Nephron progenitor cell (in vitro differentiated cells): Measurements from ENCODE around the gene IL10RA.

Source experiments
- DNase-seq: peaks from one replicate; pipeline ENCODE4 v3.0.0; 2021
- H3K27ac Mint-ChIP-seq: 2 replicates; pipeline ENCODE4 v1.8.0; 2021; ENCODE audit warnings: mild to moderate bottlenecking, moderate library complexity, mixed read lengths
- H3K27me3 Mint-ChIP-seq: 2 replicates; pipeline ENCODE4 v1.8.0; 2021; ENCODE audit warnings: mild to moderate bottlenecking, low read depth, mixed read lengths; ENCODE audit not compliant: poor library complexity
- H3K36me3 Mint-ChIP-seq: 2 replicates; pipeline ENCODE4 v1.8.0; 2021; ENCODE audit warnings: low read depth, mixed read lengths
- H3K4me1 Mint-ChIP-seq: 2 replicates; pipeline ENCODE4 v1.8.0; 2021; ENCODE audit warnings: mixed read lengths
- H3K4me3 Mint-ChIP-seq: 2 replicates; pipeline ENCODE4 v1.8.0; 2021; ENCODE audit warnings: mild to moderate bottlenecking, moderate library complexity, mixed read lengths
- H3K9me3 Mint-ChIP-seq: 2 replicates; pipeline ENCODE4 v1.8.0; 2021; ENCODE audit warnings: mild to moderate bottlenecking, moderate library complexity, mixed read lengths
- TF ChIP-seq, protein P1 (sequence below): fragments of 200-600 bp; sonication (generic); IDR thresholded peaks from 2 replicates; pipeline ENCODE4 v1.5.0; 2021; ENCODE audit warnings: antibody characterized with exemption

Gene IL10RA

DNA sequence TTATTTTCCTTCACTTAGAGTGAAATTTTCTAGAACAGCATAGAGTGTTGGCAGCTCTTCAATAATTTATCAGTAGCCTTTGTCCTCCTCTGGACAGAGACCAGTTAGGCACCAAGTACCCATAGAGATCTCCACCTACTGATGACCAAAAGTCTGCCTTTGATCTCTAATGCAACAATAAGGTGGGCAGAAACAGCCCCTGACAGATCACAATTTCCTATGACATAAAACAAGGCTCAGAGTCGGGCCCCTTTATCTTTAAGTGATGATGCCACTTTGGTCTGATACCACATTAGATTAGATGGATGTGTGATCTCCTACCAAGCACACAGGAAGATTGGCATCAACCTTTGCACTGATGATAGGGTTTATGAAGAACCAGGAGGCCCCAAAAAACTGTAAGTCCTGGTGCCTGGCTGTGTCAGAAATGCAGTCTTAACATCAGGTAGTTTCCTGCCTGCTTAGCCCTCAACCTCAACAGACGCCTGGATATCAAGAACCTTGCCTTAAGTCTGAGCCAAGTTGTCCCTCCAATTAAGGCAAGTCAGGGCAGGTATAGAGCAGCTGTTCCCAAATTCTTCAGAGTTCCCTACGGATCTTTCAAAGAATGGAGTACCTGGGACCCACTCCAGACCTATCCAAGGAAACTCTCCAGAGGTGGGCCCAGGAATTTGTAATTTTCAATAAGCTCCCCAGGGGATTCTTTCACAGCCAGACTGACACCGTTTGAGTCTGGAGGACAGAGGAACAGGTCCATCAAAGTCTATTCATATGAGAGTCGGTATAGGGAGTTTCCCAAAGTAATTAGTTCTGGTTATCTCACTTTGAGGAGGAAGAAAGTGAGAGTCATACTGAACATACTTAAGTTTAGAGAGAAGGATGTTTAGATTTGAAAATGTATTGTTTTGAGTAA, 60.1 kb downstream of the IL10RA start:
- Mint-ChIP-seq H3K36me3 (no peaks in the 10 kb centered on the region), H3K27ac (no peak overlapping the region), H3K4me3 (no peak overlapping the region), H3K9me3 (no peaks in the 10 kb centered on the region), H3K4me1 (no peaks in the 10 kb centered on the region), H3K27me3 (peaks cover 49% of the 10 kb centered on the region)
- TF ChIP-seq, protein P1, sequence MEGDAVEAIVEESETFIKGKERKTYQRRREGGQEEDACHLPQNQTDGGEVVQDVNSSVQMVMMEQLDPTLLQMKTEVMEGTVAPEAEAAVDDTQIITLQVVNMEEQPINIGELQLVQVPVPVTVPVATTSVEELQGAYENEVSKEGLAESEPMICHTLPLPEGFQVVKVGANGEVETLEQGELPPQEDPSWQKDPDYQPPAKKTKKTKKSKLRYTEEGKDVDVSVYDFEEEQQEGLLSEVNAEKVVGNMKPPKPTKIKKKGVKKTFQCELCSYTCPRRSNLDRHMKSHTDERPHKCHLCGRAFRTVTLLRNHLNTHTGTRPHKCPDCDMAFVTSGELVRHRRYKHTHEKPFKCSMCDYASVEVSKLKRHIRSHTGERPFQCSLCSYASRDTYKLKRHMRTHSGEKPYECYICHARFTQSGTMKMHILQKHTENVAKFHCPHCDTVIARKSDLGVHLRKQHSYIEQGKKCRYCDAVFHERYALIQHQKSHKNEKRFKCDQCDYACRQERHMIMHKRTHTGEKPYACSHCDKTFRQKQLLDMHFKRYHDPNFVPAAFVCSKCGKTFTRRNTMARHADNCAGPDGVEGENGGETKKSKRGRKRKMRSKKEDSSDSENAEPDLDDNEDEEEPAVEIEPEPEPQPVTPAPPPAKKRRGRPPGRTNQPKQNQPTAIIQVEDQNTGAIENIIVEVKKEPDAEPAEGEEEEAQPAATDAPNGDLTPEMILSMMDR: no peak
- DNase-seq: no peak

DNA sequence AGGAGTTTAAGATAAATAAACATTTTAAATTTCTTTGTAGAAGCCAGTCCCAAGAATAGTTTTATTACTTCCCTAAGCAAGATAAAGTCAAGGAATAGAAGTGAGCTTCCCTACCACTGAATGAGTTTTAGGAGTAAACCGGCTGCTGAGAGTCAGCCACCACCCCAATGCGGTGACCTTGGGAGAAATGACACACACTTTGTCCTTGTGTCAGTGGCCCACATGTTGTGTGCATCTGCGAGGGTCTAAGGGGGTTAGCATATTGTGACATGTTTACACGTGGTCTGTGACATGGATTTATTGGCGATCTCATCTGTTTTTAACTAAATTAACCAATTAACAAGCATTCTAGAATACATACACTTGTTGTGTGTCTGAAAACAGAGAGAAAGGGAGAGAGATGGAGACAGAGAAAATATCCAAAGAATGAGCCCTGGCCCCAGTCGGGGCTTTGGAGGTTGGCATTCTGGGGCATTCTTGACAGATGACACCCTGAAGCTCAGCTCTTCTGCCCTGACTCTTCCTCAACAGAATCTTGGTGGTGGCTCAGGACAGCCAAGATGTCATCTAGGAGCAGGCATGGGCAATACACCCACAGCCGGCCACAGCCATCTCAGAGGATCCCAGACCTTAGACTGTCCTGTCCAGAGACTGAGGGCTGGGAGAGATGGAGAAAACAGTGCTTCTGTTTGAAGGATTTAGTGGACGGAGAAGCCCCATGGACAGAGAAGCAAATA, 60.9 kb downstream of the IL10RA start:
- H3K27ac Mint-ChIP-seq: no peak overlapping the region
- TF ChIP-seq, protein P1: no peak
- no peaks in the 10 kb centered on the region for H3K9me3 Mint-ChIP-seq
- DNase-seq: no peak
- H3K36me3 Mint-ChIP-seq: no peaks in the 10 kb centered on the region
- no peaks in the 10 kb centered on the region for H3K4me1 Mint-ChIP-seq
- H3K27me3 Mint-ChIP-seq: peaks cover 47% of the 10 kb centered on the region
- H3K4me3 Mint-ChIP-seq: no peak overlapping the region

DNA sequence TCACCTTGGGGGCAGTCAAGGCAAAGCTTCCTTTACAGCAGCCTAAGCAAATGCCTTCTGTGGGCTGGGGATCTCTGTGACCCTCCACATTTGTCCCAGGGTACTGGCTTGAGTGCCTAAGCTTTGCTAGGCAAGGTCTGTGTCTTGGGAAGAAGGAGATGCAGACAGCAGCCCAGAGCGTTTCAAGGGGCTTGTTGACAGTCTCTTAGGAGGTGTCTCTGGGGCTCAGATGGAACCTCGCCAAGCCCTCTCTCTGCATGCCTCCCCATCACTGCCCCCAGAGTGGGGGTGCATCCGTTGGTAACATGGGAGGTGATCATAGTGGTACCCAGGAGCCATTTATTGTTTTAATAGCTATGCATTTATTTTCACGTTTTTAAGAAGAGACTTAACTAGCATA, 61.6 kb downstream of the IL10RA start:
- H3K27me3 Mint-ChIP-seq: peaks cover 50% of the 10 kb centered on the region
- TF ChIP-seq, protein P1: no peak
- H3K27ac Mint-ChIP-seq: no peak overlapping the region
- H3K36me3 Mint-ChIP-seq: no peaks in the 10 kb centered on the region
- peaks cover 5% of the 10 kb centered on the region for H3K4me1 Mint-ChIP-seq
- H3K4me3 Mint-ChIP-seq: no peak overlapping the region
- no peaks in the 10 kb centered on the region for H3K9me3 Mint-ChIP-seq
- no peak for DNase-seq

DNA sequence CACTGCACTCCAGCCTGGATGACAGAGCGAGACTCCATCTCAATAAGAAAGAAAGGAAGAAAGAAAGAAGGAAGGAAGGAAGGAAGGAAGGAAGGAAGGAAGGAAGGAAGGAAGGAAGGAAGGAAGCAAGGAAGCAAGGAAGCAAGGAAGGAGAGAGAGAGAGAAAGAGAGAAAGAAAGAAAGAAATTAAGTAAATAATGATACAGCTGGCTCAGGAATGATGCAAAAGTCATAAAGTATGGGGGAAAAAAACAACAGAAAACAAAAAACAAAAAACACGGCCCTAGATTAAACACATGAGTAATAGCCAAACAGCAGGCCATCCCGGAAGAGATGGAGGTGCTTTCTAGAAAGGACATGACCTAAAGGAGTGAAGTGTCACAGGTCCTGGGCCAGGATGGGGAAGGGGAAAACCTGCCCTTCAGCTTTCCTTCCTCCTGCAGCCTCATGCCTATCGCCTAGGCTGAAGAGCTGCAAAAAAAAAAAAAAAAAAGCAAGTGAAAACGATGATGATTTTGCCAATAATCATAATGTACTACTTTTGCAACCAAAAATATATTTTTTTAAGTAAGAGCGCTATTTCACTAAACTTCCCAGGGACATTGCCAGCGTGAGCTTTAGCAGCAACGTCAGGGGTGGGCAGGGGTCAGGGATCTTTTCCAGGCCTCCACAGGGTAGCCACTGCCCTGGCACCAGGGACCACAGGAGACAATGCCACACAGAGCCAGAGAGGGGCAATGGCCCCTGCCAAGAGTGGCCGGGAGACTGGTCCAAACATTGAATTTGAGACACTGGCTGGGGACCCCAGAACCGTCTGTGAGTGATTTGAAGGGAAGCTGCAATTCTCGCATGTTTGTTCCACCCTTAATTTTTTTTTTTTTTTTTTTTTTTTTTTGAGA, 62.5 kb downstream of the IL10RA start:
- no peak for DNase-seq
- peaks cover 50% of the 10 kb centered on the region for H3K27me3 Mint-ChIP-seq
- peaks cover 9% of the 10 kb centered on the region for H3K4me1 Mint-ChIP-seq
- TF ChIP-seq, protein P1: no peak
- no peak overlapping the region for H3K27ac Mint-ChIP-seq
- H3K36me3 Mint-ChIP-seq: no peaks in the 10 kb centered on the region
- H3K9me3 Mint-ChIP-seq: no peaks in the 10 kb centered on the region
- H3K4me3 Mint-ChIP-seq: no peak overlapping the region

DNA sequence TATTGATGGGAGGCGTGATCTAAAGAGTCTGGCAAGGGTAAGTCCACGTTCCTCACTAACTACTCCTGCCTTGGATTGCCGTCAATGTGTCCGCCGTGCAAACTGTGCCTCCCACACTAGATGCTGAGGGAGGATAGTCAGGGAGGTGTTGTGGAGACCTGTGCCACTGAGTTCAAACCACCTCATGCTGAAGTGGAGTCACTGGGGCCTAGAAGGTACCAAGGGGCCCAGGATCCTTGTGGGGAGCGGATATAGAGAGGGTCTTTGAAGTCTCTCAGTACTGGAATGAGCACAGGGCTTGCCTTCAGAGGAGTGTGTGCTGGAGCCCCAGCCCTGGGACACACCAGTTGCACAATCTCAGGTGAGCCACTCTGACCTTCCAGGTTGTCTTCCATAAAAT, 63.6 kb downstream of the IL10RA start:
- Mint-ChIP-seq H3K9me3 (no peaks in the 10 kb centered on the region), H3K4me3 (no peak overlapping the region), H3K27me3 (peaks cover 41% of the 10 kb centered on the region), H3K4me1 (peaks cover 9% of the 10 kb centered on the region), H3K27ac (no peak overlapping the region), H3K36me3 (no peaks in the 10 kb centered on the region)
- TF ChIP-seq, protein P1: no peak
- no peak for DNase-seq
